ENCODE results near the gene ST3GAL3. TPM values are rescaled to one million over a fixed set of nuclear protein-coding genes. Genes with fewer than 3 reads are reported as not detected.

ST3GAL3 gene
- polyA plus RNA-seq, 1 donor (not counting 4 experiments of a cell fraction or from before 2014, with no cell fraction given), result 10.0 TPM

DNA sequence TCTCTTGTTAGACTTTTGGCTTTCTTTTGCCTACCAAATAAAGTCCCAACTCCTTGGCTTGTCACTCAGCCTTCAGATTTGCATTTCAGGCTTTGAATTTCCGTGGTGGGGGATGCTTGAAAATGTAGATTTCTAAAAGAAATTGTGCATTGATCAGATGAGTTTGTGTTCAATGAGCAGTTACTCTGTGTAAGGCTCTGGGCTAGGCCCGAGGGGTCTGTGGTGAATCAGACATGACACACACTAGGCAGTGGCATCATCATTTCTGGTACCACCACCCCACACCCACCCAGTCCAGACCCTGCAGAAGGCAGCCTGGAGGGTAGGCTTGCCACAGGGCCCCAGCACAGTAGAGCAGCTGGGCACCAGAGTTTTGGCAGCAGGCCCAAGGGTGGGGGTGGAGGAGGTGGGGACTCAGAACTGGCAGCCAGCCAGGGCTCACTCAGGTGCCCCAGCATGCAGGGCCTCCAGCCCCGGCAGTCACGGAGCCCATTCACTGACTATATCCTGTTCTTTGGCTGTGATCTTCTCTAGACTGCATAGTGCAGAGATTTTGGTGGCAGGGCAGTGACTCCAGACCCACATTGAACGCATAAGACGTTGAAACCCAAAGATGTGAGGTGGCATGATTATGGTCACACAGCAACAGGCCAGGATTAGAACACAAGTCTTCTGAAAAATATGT, 129.1 kb downstream of the ST3GAL3 start:
- FAIRE-seq, result peak; percentile 93
- Histone ChIP-seq H3K4me2 (ENCODE audit: control insufficient read depth, extremely low read depth, insufficient read depth, low read depth, low read length) (peak overlapping the region; percentile 42), H3K4me3 (ENCODE audit: control insufficient read depth in 2 of 3, extremely low read depth in 1 of 3, insufficient read depth in 2 of 3, low read depth in 1 of 3, low read length in 3 of 3) (no peak overlapping the region), H3K27ac (ENCODE audit: control insufficient read depth, insufficient read depth, low read length) (peak overlapping the region; percentile 32), H3K79me2 (ENCODE audit: control insufficient read depth, insufficient read depth, low read length) (no peaks in the 10 kb centered on the region), H3K9me1 (ENCODE audit: control insufficient read depth, extremely low read depth, insufficient read depth, low read length) (peaks cover 3% of the 10 kb centered on the region), H3K9ac (ENCODE audit: control insufficient read depth, extremely low read depth, insufficient read depth, low read length) (no peak overlapping the region), H3K4me1 (ENCODE audit: control insufficient read depth, extremely low read depth, insufficient read depth, low read length) (peaks cover 36% of the 10 kb centered on the region), H4K20me1 (ENCODE audit: control insufficient read depth, extremely low read depth, insufficient read depth, low read length) (no peaks in the 10 kb centered on the region), H3K9me3 (ENCODE audit: control insufficient read depth, low read depth, low read length) (no peaks in the 10 kb centered on the region), H3K36me3 (ENCODE audit: control insufficient read depth in 2 of 2, extremely low read depth in 1 of 2, insufficient read depth in 2 of 2, low read length in 2 of 2) (peaks cover 0 to 6% of the 10 kb centered on the region in 2 experiments), H3K27me3 (ENCODE audit: control insufficient read depth, extremely low read depth, insufficient read depth, low read length) (no peaks in the 10 kb centered on the region), H2AFZ (ENCODE audit: control insufficient read depth, low read length) (no peak overlapping the region)
- dilution Hi-C loops (cut with MboI; ENCODE audit: extremely low pct_ligation_motif_present, low sequenced_read_pairs), result loop anchor here (25.0 kb wide), 1 partner anchor 101 kb away; the partner anchor contains the start of genes ARTN and IPO13
- TF ChIP-seq, protein P1, sequence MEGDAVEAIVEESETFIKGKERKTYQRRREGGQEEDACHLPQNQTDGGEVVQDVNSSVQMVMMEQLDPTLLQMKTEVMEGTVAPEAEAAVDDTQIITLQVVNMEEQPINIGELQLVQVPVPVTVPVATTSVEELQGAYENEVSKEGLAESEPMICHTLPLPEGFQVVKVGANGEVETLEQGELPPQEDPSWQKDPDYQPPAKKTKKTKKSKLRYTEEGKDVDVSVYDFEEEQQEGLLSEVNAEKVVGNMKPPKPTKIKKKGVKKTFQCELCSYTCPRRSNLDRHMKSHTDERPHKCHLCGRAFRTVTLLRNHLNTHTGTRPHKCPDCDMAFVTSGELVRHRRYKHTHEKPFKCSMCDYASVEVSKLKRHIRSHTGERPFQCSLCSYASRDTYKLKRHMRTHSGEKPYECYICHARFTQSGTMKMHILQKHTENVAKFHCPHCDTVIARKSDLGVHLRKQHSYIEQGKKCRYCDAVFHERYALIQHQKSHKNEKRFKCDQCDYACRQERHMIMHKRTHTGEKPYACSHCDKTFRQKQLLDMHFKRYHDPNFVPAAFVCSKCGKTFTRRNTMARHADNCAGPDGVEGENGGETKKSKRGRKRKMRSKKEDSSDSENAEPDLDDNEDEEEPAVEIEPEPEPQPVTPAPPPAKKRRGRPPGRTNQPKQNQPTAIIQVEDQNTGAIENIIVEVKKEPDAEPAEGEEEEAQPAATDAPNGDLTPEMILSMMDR (optimal IDR thresholded peaks at IDR 0.05 in 1 of 3, IDR thresholded peaks at IDR 0.05 in 1 of 3, conservative IDR thresholded peaks at IDR 0.05 in 1 of 3; ENCODE audit: extremely low read depth in 1 of 3, insufficient read depth in 2 of 3, low read length in 3 of 3), result no peak
- no peak for TF ChIP-seq EZH2 (IDR thresholded peaks at IDR 0.05; ENCODE audit: low read length)
- DNase-seq (ENCODE audit: low read depth, low spot score), result peak; percentile 64

- dilution Hi-C loops (cut with MboI; ENCODE audit: extremely low pct_ligation_motif_present, low sequenced_read_pairs), result loop anchor here (25.0 kb wide), 1 partner anchor 98 kb away; the partner anchor contains the start of genes ARTN and IPO13
- H3K4me3 ChIP-seq (ENCODE audit: control insufficient read depth in 2 of 3, extremely low read depth in 1 of 3, insufficient read depth in 2 of 3, low read depth in 1 of 3, low read length in 3 of 3), result no peak overlapping the region
- peaks cover 3% of the 10 kb centered on the region for H3K9me1 ChIP-seq (ENCODE audit: control insufficient read depth, extremely low read depth, insufficient read depth, low read length)
- H3K9me3 ChIP-seq (ENCODE audit: control insufficient read depth, low read depth, low read length), result no peaks in the 10 kb centered on the region
- H3K79me2 ChIP-seq (ENCODE audit: control insufficient read depth, insufficient read depth, low read length), result no peaks in the 10 kb centered on the region
- H3K9ac ChIP-seq (ENCODE audit: control insufficient read depth, extremely low read depth, insufficient read depth, low read length), result no peak overlapping the region
- peaks cover 36% of the 10 kb centered on the region for H3K4me1 ChIP-seq (ENCODE audit: control insufficient read depth, extremely low read depth, insufficient read depth, low read length)
- no peak overlapping the region for H3K27ac ChIP-seq (ENCODE audit: control insufficient read depth, insufficient read depth, low read length)
- no peak for FAIRE-seq
- no peak overlapping the region for H2AFZ ChIP-seq (ENCODE audit: control insufficient read depth, low read length)
- no peaks in the 10 kb centered on the region for H4K20me1 ChIP-seq (ENCODE audit: control insufficient read depth, extremely low read depth, insufficient read depth, low read length)
- H3K36me3 ChIP-seq (ENCODE audit: control insufficient read depth in 2 of 2, extremely low read depth in 1 of 2, insufficient read depth in 2 of 2, low read length in 2 of 2), result peaks cover 0 to 10% of the 10 kb centered on the region in 2 experiments
- no peak for TF ChIP-seq EZH2 (IDR thresholded peaks at IDR 0.05; ENCODE audit: low read length)
- TF ChIP-seq, protein P1 (optimal IDR thresholded peaks at IDR 0.05 in 1 of 3, IDR thresholded peaks at IDR 0.05 in 1 of 3, conservative IDR thresholded peaks at IDR 0.05 in 1 of 3; ENCODE audit: extremely low read depth in 1 of 3, insufficient read depth in 2 of 3, low read length in 3 of 3), result no peak
- no peak overlapping the region for H3K4me2 ChIP-seq (ENCODE audit: control insufficient read depth, extremely low read depth, insufficient read depth, low read depth, low read length)
- no peak for DNase-seq (ENCODE audit: low read depth, low spot score)
- no peaks in the 10 kb centered on the region for H3K27me3 ChIP-seq (ENCODE audit: control insufficient read depth, extremely low read depth, insufficient read depth, low read length)
These were observed 131.7 kb downstream of the ST3GAL3 start for GRCh38 chr1:43839056-43839455.

Data from keratinocyte (primary cell).